ENCODE measurements around the gene VMP1.

DNA sequence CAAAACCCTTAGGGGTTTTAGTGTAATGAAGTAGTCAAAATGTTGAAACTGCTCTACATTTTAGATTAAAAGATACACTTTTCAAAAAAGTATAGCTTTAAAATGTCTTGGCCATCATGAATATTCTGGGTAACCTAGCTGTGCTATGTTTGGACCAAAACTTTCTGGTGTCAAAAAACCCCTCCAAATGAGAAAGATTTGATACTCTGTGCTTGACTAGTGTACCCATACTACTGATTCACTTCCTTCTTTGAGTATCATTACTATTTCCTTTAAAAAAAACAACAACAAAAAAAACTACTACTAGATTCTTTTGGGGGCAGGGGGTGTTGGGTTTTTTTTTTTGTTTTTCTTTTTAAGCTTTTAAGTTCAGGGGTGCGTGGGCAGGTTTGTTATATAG lies 37.5 kb upstream of the VMP1 start:
- TF ChIP-seq, protein P1, sequence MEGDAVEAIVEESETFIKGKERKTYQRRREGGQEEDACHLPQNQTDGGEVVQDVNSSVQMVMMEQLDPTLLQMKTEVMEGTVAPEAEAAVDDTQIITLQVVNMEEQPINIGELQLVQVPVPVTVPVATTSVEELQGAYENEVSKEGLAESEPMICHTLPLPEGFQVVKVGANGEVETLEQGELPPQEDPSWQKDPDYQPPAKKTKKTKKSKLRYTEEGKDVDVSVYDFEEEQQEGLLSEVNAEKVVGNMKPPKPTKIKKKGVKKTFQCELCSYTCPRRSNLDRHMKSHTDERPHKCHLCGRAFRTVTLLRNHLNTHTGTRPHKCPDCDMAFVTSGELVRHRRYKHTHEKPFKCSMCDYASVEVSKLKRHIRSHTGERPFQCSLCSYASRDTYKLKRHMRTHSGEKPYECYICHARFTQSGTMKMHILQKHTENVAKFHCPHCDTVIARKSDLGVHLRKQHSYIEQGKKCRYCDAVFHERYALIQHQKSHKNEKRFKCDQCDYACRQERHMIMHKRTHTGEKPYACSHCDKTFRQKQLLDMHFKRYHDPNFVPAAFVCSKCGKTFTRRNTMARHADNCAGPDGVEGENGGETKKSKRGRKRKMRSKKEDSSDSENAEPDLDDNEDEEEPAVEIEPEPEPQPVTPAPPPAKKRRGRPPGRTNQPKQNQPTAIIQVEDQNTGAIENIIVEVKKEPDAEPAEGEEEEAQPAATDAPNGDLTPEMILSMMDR (conservative IDR thresholded peaks at IDR 0.05 in 1 of 2, IDR thresholded peaks at IDR 0.05 in 1 of 2; ENCODE audit: extremely low read depth in 1 of 2, insufficient read depth in 1 of 2, low read depth in 1 of 2, low read length in 2 of 2) = no peak
- TF ChIP-seq EZH2 (IDR thresholded peaks at IDR 0.05; ENCODE audit: borderline replicate concordance, low read length) = no peak
